K562 (cell line): ENCODE data around the gene DOK1.

Source experiments
- GABPA ChIP-seq: fragments of 200-800 bp; sonication (Bioruptor generic); conservative IDR thresholded peaks from 2 replicates; pipeline ENCODE4 v1.6.1; 2016; ENCODE audit warnings: low read depth, missing genetic modification characterization, missing compliant biosample characterization
- JUNB ChIP-seq: fragments of 450-650 bp; formaldehyde crosslinking; conservative IDR thresholded peaks from 2 replicates; pipeline ENCODE4 v1.4.0; 2020; ENCODE audit warnings: mild to moderate bottlenecking
- PHB2 ChIP-seq: fragments of 450-650 bp; IDR thresholded peaks from 2 replicates; pipeline ENCODE4 v1.6.1; 2017; ENCODE audit warnings: low read depth
- POLR2AphosphoS5 ChIP-seq: IDR thresholded peaks from 2 replicates; pipeline ENCODE4 v1.6.1; 2011; ENCODE audit warnings: mild to moderate bottlenecking, low read depth, low read length, moderate library complexity; ENCODE audit not compliant: control insufficient read depth, insufficient read depth
- TF ChIP-seq, protein P1 (sequence below): fragments of 250-450 bp; sonication (Bioruptor Pico); IDR thresholded peaks from 2 replicates; pipeline ENCODE4 v1.4.0; 2020

GRCh38 chr2:74567881-74568280 is 13.4 kb downstream of the DOK1 start:
- TF ChIP-seq PHB2, result no peak
- no peak for TF ChIP-seq GABPA (tag)
- TF ChIP-seq JUNB (CRISPR knock-in tag), result no peak
- TF ChIP-seq, protein P1, sequence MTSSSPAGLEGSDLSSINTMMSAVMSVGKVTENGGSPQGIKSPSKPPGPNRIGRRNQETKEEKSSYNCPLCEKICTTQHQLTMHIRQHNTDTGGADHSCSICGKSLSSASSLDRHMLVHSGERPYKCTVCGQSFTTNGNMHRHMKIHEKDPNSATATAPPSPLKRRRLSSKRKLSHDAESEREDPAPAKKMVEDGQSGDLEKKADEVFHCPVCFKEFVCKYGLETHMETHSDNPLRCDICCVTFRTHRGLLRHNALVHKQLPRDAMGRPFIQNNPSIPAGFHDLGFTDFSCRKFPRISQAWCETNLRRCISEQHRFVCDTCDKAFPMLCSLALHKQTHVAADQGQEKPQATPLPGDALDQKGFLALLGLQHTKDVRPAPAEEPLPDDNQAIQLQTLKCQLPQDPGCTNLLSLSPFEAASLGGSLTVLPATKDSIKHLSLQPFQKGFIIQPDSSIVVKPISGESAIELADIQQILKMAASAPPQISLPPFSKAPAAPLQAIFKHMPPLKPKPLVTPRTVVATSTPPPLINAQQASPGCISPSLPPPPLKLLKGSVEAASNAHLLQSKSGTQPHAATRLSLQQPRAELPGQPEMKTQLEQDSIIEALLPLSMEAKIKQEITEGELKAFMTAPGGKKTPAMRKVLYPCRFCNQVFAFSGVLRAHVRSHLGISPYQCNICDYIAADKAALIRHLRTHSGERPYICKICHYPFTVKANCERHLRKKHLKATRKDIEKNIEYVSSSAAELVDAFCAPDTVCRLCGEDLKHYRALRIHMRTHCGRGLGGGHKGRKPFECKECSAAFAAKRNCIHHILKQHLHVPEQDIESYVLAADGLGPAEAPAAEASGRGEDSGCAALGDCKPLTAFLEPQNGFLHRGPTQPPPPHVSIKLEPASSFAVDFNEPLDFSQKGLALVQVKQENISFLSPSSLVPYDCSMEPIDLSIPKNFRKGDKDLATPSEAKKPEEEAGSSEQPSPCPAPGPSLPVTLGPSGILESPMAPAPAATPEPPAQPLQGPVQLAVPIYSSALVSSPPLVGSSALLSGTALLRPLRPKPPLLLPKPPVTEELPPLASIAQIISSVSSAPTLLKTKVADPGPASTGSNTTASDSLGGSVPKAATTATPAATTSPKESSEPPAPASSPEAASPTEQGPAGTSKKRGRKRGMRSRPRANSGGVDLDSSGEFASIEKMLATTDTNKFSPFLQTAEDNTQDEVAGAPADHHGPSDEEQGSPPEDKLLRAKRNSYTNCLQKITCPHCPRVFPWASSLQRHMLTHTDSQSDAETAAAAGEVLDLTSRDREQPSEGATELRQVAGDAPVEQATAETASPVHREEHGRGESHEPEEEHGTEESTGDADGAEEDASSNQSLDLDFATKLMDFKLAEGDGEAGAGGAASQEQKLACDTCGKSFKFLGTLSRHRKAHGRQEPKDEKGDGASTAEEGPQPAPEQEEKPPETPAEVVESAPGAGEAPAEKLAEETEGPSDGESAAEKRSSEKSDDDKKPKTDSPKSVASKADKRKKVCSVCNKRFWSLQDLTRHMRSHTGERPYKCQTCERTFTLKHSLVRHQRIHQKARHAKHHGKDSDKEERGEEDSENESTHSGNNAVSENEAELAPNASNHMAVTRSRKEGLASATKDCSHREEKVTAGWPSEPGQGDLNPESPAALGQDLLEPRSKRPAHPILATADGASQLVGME (CRISPR knock-in tag), result no peak
- no peak for TF ChIP-seq POLR2AphosphoS5
